NCI-H187 treated with DMSO at 0.1 percent for 48 hours (cell line): ENCODE data around the gene NIPSNAP2.
"Not testable (repeated sequence)": the region's sequence is repeated elsewhere in the genome, so short reads cannot be mapped to it uniquely, and the experiment has no call there.

Experiments
- DNase-seq: peaks from one replicate; lab custom pipeline; 2025; lab: John Stamatoyannopoulos, UW

The NIPSNAP2 gene

DNA sequence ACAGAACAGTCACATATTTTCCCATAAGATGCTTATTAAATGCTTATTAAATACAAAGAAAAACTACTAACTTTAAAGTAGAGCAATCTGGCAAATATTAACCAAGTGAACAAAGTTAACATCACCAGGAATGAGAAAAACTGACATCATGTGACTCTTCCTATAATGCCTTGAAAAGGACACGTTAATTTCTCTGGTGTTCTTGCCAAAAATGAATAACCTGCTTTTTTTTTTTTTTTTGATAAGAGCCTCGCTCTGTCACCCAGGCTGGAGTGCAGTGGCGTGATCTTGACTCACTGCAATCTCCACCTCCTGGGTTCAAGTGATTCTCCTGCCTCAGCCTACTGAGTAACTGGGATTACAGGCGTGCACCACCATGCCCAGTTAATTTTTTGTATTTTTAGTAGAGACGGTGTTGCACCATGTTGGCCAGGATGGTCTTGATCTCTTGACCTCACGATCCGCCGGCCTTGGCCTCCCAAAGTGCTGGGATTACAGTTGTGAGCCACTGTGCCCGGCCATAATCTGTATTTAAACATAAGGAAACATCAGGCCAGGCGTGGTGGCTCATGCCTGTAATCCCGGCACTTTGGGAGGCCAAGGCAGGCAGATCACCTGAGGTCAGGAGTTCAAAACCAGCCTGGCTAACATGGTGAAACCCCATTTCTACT is 83.2 kb downstream of the NIPSNAP2 start:
- not testable (repeated sequence) for DNase-seq

DNA sequence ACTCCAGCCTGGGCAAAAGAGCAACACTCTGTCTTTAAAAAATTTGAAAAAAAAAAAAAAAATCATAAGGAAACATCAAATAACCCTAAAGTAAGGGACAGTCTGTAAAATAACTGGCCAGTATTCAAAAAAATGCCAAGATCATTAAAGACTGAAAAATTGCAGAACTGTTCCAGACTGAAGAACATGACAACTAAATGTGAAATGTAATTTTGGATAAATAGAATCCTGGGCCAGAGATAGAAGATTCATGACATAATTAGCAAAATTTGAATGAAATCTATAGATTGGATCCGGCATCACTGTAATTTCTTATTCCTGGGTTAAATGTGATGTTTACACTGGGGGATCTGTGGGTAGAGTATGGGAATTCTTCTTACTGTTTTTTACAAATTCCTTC is 83.9 kb downstream of the NIPSNAP2 start:
- DNase-seq, result no peak

DNA sequence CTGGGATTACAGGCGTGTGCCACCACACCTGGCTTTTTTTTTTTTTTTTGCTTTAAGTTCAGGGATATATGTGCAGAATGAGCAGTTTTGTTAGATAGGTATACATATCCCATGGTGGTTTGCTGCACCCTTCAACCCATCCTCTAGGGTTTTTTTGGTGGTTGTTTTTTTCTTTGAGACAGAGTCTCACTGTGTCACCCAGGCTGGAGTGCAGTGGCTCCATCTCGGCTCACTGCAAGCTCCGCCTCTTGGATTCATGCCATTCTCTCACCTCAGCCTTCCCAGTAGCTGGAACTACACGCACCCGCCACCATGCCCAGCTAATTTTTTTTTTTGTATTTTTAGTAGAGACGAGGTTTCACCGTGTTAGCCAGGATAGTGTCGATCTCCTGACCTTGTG is 84.4 kb downstream of the NIPSNAP2 start:
- not testable (repeated sequence) for DNase-seq
